Ectodermal cell (in vitro differentiated cells): ENCODE measurements around the gene SCN3A.

ENCODE experiments used
- H3K27ac ChIP-seq: 2 replicates; pipeline ENCODE4 v1.7.0; 2013; ENCODE audit warnings: mild to moderate bottlenecking, low read depth, low read length; ENCODE audit not compliant: insufficient read depth, poor library complexity, severe bottlenecking
- H3K27me3 ChIP-seq: 2 replicates; pipeline ENCODE4 v1.7.0; 2013; ENCODE audit warnings: mild to moderate bottlenecking, low read length; ENCODE audit not compliant: insufficient read depth, control insufficient read depth, poor library complexity, severe bottlenecking
- H3K36me3 ChIP-seq: one replicate; pipeline ENCODE4 v1.7.0; 2013; ENCODE audit warnings: low read length; ENCODE audit not compliant: control insufficient read depth, insufficient read depth
- H3K4me1 ChIP-seq: one replicate; pipeline ENCODE4 v1.7.0; 2013; ENCODE audit warnings: low read length; ENCODE audit not compliant: control insufficient read depth, insufficient read depth
- H3K4me3 ChIP-seq: 2 replicates; pipeline ENCODE4 v1.7.0; 2013; ENCODE audit warnings: low read depth, low read length, control low read depth; ENCODE audit not compliant: insufficient read depth
- H3K9me3 ChIP-seq: 2 replicates; pipeline ENCODE4 v1.7.0; 2013; ENCODE audit warnings: mild to moderate bottlenecking, low read length, moderate library complexity; ENCODE audit not compliant: control insufficient read depth
- WGBS, 2 experiments: methylation state at CpG; one replicate each; pipeline ENCODE4 v1.1.7; 2013; ENCODE audit warnings: missing lambda C conversion rate in 2 of 2; 5-methylcytosine and 5-hydroxymethylcytosine counted together

The SCN3A gene

GRCh38 chr2:165227571-165227970 lies 23.7 kb upstream of the SCN3A start:
- no peak overlapping the region for H3K27ac ChIP-seq
- no peaks in the 10 kb centered on the region for H3K9me3 ChIP-seq
- WGBS, 2 experiments, result 92 to 100% methylated on average over 1 of the region's 1 CpG
- H3K36me3 ChIP-seq, result no peaks in the 10 kb centered on the region
- no peaks in the 10 kb centered on the region for H3K4me1 ChIP-seq
- no peaks in the 10 kb centered on the region for H3K27me3 ChIP-seq
- no peak overlapping the region for H3K4me3 ChIP-seq

GRCh38 chr2:165224941-165225340 lies 21.1 kb upstream of the SCN3A start:
- no peaks in the 10 kb centered on the region for H3K4me1 ChIP-seq
- H3K27ac ChIP-seq, result no peak overlapping the region
- no peaks in the 10 kb centered on the region for H3K9me3 ChIP-seq
- 63% methylated on average over 1 of the region's 1 CpG; no CpG with 5 or more reads in 1 of the 2 experiments for WGBS, 2 experiments
- H3K36me3 ChIP-seq, result no peaks in the 10 kb centered on the region
- no peaks in the 10 kb centered on the region for H3K27me3 ChIP-seq
- H3K4me3 ChIP-seq, result no peak overlapping the region

- Histone ChIP-seq H3K4me3 (no peak overlapping the region), H3K36me3 (no peaks in the 10 kb centered on the region), H3K9me3 (no peaks in the 10 kb centered on the region), H3K4me1 (no peaks in the 10 kb centered on the region), H3K27me3 (no peaks in the 10 kb centered on the region), H3K27ac (no peak overlapping the region)
- 77 to 83% methylated on average over 3 of the region's 3 CpGs for WGBS, 2 experiments
Measured at GRCh38 chr2:165219481-165219880, 15.6 kb upstream of the SCN3A start.

- no peaks in the 10 kb centered on the region for H3K27me3 ChIP-seq
- no peaks in the 10 kb centered on the region for H3K36me3 ChIP-seq
- H3K4me3 ChIP-seq, result no peak overlapping the region
- 86 to 91% methylated on average over 1 of the region's 1 CpG for WGBS, 2 experiments
- H3K4me1 ChIP-seq, result no peaks in the 10 kb centered on the region
- no peaks in the 10 kb centered on the region for H3K9me3 ChIP-seq
- H3K27ac ChIP-seq, result no peak overlapping the region
Measured at GRCh38 chr2:165214093-165214492, 10.2 kb upstream of the SCN3A start.

- H3K27ac ChIP-seq, result no peak overlapping the region
- H3K36me3 ChIP-seq, result no peaks in the 10 kb centered on the region
- no peaks in the 10 kb centered on the region for H3K4me1 ChIP-seq
- H3K27me3 ChIP-seq, result no peaks in the 10 kb centered on the region
- WGBS, 2 experiments, result 90 to 93% methylated on average over 1 of the region's 1 CpG
- no peaks in the 10 kb centered on the region for H3K9me3 ChIP-seq
- no peak overlapping the region for H3K4me3 ChIP-seq
Measured at GRCh38 chr2:165208094-165208493, 4.2 kb upstream of the SCN3A start.

GRCh38 chr2:165205865-165206264 lies 2.0 kb upstream of the SCN3A start:
- Histone ChIP-seq H3K27me3 (no peaks in the 10 kb centered on the region), H3K4me3 (no peak overlapping the region), H3K36me3 (no peaks in the 10 kb centered on the region), H3K9me3 (no peaks in the 10 kb centered on the region), H3K27ac (no peak overlapping the region), H3K4me1 (no peaks in the 10 kb centered on the region)
- WGBS, 2 experiments, result 89 to 97% methylated on average over 2 of the region's 2 CpGs

GRCh38 chr2:165202239-165202638 lies 1.6 kb downstream of the SCN3A start:
- Histone ChIP-seq H3K4me1 (no peaks in the 10 kb centered on the region), H3K9me3 (no peaks in the 10 kb centered on the region), H3K4me3 (no peak overlapping the region), H3K27ac (no peak overlapping the region), H3K36me3 (no peaks in the 10 kb centered on the region), H3K27me3 (no peaks in the 10 kb centered on the region)
- 88 to 100% methylated on average over 1 of the region's 1 CpG for WGBS, 2 experiments

GRCh38 chr2:165198181-165198580 lies 5.7 kb downstream of the SCN3A start:
- Histone ChIP-seq H3K9me3 (no peaks in the 10 kb centered on the region), H3K36me3 (no peaks in the 10 kb centered on the region), H3K27ac (no peak overlapping the region), H3K27me3 (no peaks in the 10 kb centered on the region), H3K4me1 (no peaks in the 10 kb centered on the region), H3K4me3 (no peak overlapping the region)
- 81 to 87% methylated on average over 2 of the region's 2 CpGs for WGBS, 2 experiments

- Histone ChIP-seq H3K27ac (no peak overlapping the region), H3K27me3 (no peaks in the 10 kb centered on the region)
- WGBS, 2 experiments, result 83 to 96% methylated on average over 1 of the region's 1 CpG
Measured at GRCh38 chr2:165197346-165197745, 6.5 kb downstream of the SCN3A start.

GRCh38 chr2:165196411-165196810 lies 7.4 kb downstream of the SCN3A start:
- H3K27me3 ChIP-seq, result no peaks in the 10 kb centered on the region
- no peaks in the 10 kb centered on the region for H3K36me3 ChIP-seq
- no peaks in the 10 kb centered on the region for H3K4me1 ChIP-seq
- H3K27ac ChIP-seq, result no peak overlapping the region
- no peak overlapping the region for H3K4me3 ChIP-seq
- WGBS, 2 experiments, result 75 to 94% methylated on average over 1 to 4 of the region's 4 CpGs
- H3K9me3 ChIP-seq, result no peaks in the 10 kb centered on the region

More at GRCh38 chr2:165197346-165197745, 6.5 kb downstream of the SCN3A start:
- Histone ChIP-seq H3K9me3 (no peaks in the 10 kb centered on the region), H3K4me3 (no peak overlapping the region), H3K36me3 (no peaks in the 10 kb centered on the region), H3K4me1 (no peaks in the 10 kb centered on the region)

- Histone ChIP-seq H3K4me1 (no peaks in the 10 kb centered on the region), H3K27ac (no peak overlapping the region), H3K27me3 (no peaks in the 10 kb centered on the region), H3K9me3 (no peaks in the 10 kb centered on the region), H3K36me3 (no peaks in the 10 kb centered on the region), H3K4me3 (no peak overlapping the region)
- 93 to 94% methylated on average over 4 of the region's 4 CpGs for WGBS, 2 experiments
Measured at GRCh38 chr2:165193178-165193777, 10.6 kb downstream of the SCN3A start.
